ENCODE measurements around the gene HSDL1. TPM values are rescaled to one million over a fixed set of nuclear protein-coding genes. Genes with fewer than 3 reads are reported as not detected.

HSDL1 gene
- total RNA-seq, 1 experiment from 2014 or later = 20.2 TPM

- no peak for DNase-seq (ENCODE audit: extremely low read depth, low read depth)
Measured at GRCh38 chr16:84176192-84177053, 31.4 kb upstream of the HSDL1 start.

- no peak for DNase-seq (ENCODE audit: extremely low read depth, low read depth)
Measured at GRCh38 chr16:84175350-84176081, 30.5 kb upstream of the HSDL1 start.

- no peak for DNase-seq (ENCODE audit: extremely low read depth, low read depth)
Measured at GRCh38 chr16:84174396-84174795, 29.4 kb upstream of the HSDL1 start.

- no peak for DNase-seq (ENCODE audit: extremely low read depth, low read depth)
Measured at GRCh38 chr16:84169765-84170310, 24.9 kb upstream of the HSDL1 start.

GRCh38 chr16:84166796-84167695, 22.1 kb upstream of the HSDL1 start:
- no peak for DNase-seq (ENCODE audit: extremely low read depth, low read depth)

- DNase-seq (ENCODE audit: extremely low read depth, low read depth) = no peak
Measured at GRCh38 chr16:84165746-84166145, 20.8 kb upstream of the HSDL1 start.

GRCh38 chr16:84161801-84162200, 16.8 kb upstream of the HSDL1 start:
- no peak for DNase-seq (ENCODE audit: extremely low read depth, low read depth)

GRCh38 chr16:84161037-84161436, 16.1 kb upstream of the HSDL1 start:
- DNase-seq (ENCODE audit: extremely low read depth, low read depth) = no peak

GRCh38 chr16:84159800-84160199, 14.8 kb upstream of the HSDL1 start:
- no peak for DNase-seq (ENCODE audit: extremely low read depth, low read depth)

- no peak for DNase-seq (ENCODE audit: extremely low read depth, low read depth)
Measured at GRCh38 chr16:84159007-84159406, 14.0 kb upstream of the HSDL1 start.

GRCh38 chr16:84156342-84156784, 11.4 kb upstream of the HSDL1 start:
- DNase-seq (ENCODE audit: extremely low read depth, low read depth) = no peak

GRCh38 chr16:84155771-84156170, 10.8 kb upstream of the HSDL1 start:
- DNase-seq (ENCODE audit: extremely low read depth, low read depth) = no peak

- no peak for DNase-seq (ENCODE audit: extremely low read depth, low read depth)
Measured at GRCh38 chr16:84155226-84155625, 10.2 kb upstream of the HSDL1 start.

- no peak for DNase-seq (ENCODE audit: extremely low read depth, low read depth)
Measured at GRCh38 chr16:84153660-84154214, 8.8 kb upstream of the HSDL1 start.

GRCh38 chr16:84150926-84151325, 5.9 kb upstream of the HSDL1 start:
- DNase-seq (ENCODE audit: extremely low read depth, low read depth) = no peak

- DNase-seq (ENCODE audit: extremely low read depth, low read depth) = no peak
Measured at GRCh38 chr16:84144209-84144858, 643 bp downstream of the HSDL1 start.

- DNase-seq (ENCODE audit: extremely low read depth, low read depth) = no peak
Measured at GRCh38 chr16:84143784-84144199, 1.2 kb downstream of the HSDL1 start.

- no peak for DNase-seq (ENCODE audit: extremely low read depth, low read depth)
Measured at GRCh38 chr16:84143081-84143480, 1.9 kb downstream of the HSDL1 start.

GRCh38 chr16:84141143-84141670, 3.8 kb downstream of the HSDL1 start:
- DNase-seq (ENCODE audit: extremely low read depth, low read depth) = no peak
